OCI-M2 (cell line): ENCODE measurements around the gene ZNF646.

ENCODE experiments used
- DNase-seq: peaks from one replicate; lab custom pipeline; 2025; ENCODE audit not compliant: unreplicated experiment; lab: John Stamatoyannopoulos, UW

ZNF646 gene

GRCh38 chr16:31063495-31063842 is 10.8 kb upstream of the ZNF646 start:
- DNase-seq: no peak

DNA sequence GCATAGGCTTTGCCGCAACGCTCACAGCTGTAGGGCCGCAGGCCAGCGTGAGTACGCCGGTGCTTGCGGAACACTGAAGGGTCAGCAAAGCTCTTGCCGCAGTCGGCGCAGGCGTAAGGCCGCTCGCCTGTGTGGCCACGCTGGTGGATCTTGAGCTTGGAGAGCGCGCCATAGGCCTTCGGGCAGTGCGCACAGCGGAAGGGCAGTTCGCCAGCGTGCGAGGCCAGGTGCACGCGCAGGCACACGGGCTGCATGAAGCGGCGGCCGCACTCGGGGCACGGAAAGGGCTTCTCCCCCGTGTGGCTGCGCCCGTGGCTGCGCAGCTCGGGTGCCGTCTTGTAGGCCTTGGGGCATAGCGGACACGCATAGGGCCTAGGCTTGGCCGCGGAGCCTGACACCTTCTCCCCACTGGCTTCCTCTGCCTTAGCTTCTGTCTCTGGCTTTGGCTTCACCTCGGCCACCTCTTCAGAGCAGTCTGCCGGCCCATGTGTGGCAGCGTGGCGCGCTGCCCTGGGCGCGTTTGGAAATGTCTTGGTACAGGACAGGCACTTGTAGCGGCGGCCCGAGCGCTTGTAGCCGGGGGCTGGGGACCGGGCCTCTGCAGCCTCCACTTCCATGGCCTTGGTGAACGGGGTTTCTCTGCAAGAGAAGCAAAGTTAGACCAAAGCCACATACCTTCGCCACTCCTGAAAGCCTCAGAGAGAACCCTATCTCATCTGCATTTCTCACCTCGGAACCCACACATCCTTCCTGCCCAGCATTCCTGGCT is 10.2 kb upstream of the ZNF646 start:
- DNase-seq: no peak

- DNase-seq: no peak
Observed at GRCh38 chr16:31064882-31065461, 9.2 kb upstream of the ZNF646 start.

DNA sequence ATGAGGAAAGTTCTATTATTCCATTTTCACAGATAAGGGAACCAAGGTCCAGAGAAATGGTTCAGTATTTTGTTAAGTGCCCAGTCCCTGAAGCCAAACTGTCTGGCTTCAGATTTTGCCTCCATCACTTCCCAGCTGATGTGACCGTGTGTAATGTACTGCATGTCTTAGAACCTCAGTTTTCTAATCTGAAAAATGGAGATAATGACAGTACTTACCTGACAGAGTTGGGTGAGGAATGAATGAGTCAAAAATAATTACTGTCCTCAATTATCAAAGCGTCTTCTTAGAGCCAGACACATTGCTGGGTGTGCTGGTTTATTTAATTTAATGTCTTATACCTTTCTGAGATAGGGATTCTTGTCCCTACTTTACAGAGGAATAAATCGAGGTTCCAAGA is 6.9 kb upstream of the ZNF646 start:
- DNase-seq: no peak

DNA sequence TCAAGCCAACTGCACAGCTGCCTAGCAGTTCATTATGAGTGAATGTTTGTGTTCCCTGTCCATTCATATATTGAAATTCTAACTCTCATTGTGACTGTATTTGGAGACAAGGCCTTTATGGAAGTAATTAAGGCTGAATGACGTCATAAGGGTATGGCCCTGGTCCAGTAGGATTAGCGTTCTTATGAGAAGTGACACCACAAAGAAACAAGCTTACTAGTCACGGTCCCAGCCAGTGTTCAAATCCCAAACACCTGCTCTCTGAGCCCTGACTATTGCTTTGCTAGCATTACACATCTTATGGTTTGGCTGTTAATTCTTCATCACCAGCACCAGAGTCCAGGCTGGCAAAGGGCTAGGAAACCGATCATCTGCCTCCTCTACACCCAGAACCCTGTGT is 2.4 kb upstream of the ZNF646 start:
- DNase-seq: no peak

DNA sequence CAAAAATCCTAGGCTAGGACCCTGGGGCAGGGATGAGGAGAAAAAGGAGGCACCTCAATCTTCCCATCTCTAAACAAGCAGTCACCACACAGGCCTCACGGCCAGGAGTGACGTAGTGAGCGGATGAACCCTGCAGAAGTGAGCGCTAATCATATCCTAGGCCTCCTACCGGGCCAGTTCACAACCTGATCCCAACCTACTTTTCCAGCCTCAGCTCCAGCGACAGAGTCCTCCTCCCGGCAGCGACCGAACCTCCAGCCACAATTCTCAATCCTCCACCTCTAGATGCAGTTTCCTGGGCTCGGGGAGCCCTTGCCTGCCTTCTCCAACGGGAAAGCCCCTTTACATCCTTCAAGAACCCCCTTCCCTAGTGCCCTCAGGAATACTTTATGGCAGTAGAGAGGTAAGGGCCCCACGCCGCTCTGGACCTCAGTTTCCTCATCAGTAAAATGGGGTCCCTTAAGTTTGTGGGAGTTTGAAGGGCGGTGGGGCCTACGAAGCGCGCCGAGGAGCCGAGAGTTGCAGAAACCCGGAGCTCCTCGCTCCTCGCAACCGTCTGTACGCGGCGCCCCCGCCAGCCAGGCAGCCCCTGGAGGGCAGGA is 1.6 kb upstream of the ZNF646 start:
- DNase-seq: no peak

DNA sequence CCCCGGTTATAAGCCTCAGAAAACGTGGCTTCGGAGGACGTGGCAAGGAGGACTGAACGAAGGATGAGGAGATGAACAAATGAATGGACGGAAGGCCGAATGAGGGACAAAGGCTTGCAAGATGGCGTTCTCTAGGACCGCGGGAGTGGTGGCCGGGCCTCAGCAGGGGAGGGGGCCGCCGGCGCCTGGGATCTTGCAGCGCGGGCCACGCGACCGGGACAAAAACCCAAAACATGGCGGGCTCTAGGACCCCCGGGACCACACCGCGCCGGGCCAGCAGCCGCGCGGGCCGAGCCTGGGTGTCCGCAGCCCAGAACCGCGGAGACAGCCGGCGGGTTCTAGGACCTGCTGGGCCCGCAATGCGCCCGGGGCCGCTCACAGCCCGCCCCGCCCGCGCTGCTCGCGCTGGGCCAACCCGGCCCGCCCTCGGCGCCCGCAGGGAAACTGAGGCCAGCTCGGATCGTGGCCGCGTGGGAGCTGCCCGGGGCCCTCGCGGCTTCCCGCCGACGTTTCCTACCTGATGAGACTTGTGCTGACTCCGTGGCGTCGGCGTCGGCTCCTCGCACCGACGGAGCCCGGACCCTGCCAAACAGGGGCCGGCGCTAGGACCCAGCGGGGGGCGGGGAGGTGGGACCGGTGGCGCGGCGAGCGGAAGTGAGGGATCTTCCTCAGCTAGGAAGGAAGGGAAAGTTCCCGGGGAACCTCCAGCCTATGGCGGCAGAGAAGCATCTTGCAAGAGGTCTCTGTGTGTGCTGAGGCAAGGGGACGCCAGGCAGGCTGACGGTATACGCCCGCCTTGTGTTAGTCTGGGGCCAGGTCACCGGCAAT is 866 bp upstream of the ZNF646 start:
- DNase-seq: peak; percentile 75

- DNase-seq: no peak
Observed at GRCh38 chr16:31074814-31075183, 577 bp downstream of the ZNF646 start.

- no peak for DNase-seq
Observed at GRCh38 chr16:31076319-31076718, 2.1 kb downstream of the ZNF646 start.

DNA sequence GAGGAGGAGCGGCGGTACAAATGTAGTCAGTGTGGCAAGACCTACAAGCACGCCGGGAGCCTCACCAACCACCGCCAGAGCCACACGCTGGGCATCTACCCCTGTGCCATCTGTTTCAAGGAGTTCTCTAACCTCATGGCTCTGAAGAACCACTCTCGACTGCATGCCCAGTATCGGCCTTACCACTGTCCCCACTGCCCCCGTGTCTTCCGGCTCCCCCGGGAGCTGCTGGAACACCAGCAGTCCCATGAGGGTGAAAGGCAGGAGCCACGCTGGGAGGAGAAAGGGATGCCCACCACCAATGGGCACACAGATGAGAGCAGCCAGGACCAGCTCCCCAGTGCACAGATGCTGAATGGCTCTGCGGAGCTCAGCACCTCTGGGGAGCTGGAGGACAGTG is 2.8 kb downstream of the ZNF646 start:
- DNase-seq: no peak

DNA sequence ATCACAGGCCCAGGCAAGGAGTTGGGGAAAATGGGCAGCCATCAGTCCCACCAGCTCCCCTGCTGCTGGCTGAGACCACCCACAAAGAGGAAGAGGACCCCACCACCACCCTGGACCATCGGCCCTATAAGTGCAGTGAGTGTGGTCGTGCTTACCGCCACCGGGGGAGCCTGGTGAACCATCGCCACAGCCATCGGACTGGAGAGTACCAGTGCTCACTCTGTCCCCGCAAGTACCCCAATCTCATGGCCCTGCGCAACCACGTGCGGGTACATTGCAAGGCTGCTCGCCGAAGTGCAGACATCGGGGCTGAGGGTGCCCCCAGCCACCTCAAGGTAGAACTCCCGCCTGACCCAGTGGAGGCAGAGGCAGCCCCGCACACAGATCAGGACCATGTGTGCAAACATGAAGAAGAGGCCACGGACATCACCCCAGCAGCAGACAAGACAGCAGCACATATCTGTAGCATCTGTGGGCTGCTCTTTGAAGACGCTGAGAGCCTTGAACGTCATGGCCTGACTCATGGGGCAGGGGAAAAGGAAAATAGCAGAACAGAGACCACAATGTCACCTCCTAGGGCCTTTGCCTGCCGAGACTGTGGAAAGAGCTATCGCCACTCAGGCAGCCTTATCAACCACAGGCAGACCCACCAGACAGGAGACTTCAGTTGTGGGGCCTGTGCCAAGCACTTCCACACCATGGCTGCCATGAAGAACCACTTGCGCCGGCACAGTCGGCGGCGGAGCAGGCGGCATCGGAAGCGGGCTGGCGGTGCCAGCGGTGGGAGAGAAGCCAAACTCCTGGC is 3.6 kb downstream of the ZNF646 start:
- no peak for DNase-seq

DNA sequence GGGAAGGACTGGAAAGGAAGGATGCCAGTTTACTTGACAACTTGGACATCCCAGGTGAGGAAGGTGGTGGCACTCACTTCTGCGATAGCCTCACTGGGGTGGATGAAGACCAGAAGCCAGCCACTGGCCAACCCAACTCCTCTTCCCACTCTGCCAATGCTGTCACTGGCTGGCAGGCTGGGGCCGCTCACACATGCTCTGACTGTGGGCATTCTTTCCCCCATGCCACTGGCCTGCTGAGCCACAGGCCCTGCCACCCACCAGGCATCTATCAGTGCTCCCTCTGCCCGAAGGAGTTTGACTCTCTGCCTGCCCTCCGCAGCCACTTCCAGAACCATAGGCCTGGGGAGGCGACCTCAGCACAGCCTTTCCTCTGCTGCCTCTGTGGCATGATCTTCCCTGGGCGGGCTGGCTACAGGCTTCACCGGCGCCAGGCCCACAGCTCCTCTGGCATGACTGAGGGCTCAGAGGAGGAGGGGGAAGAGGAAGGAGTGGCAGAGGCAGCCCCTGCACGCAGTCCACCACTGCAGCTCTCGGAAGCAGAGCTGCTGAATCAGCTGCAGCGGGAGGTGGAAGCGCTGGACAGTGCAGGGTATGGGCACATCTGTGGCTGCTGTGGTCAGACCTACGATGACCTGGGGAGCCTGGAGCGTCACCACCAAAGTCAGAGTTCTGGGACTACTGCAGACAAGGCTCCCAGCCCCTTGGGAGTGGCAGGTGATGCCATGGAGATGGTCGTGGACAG is 4.5 kb downstream of the ZNF646 start:
- DNase-seq: no peak

DNA sequence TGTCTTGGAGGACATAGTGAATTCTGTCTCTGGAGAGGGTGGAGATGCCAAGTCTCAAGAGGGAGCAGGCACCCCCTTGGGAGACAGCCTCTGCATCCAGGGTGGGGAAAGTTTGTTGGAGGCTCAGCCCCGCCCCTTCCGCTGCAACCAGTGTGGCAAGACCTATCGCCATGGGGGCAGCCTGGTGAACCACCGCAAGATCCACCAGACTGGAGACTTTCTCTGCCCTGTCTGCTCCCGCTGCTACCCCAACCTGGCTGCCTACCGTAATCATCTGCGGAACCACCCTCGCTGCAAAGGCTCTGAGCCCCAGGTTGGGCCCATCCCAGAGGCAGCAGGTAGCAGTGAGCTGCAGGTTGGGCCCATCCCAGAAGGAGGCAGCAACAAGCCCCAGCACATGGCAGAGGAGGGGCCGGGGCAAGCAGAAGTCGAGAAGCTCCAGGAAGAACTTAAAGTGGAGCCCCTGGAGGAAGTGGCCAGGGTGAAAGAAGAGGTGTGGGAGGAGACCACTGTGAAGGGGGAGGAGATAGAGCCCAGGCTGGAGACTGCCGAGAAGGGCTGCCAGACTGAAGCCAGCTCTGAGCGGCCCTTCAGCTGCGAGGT is 5.2 kb downstream of the ZNF646 start:
- no peak for DNase-seq

DNA sequence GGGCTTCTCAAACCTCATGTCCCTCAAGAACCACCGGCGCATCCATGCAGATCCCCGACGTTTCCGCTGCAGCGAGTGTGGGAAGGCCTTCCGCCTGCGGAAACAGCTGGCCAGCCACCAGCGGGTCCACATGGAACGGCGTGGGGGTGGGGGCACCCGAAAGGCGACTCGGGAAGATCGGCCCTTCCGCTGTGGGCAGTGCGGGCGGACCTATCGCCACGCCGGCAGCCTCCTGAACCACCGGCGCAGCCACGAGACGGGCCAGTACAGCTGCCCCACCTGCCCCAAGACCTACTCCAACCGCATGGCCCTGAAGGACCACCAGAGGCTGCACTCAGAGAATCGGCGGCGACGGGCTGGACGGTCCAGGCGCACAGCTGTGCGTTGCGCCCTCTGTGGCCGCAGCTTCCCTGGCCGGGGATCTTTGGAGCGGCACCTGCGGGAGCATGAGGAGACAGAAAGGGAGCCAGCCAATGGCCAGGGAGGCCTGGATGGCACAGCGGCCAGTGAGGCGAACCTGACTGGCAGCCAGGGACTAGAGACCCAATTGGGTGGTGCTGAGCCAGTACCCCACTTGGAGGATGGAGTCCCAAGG is 5.9 kb downstream of the ZNF646 start:
- no peak for DNase-seq

- DNase-seq: no peak
Observed at GRCh38 chr16:31080756-31081419, 6.7 kb downstream of the ZNF646 start.

DNA sequence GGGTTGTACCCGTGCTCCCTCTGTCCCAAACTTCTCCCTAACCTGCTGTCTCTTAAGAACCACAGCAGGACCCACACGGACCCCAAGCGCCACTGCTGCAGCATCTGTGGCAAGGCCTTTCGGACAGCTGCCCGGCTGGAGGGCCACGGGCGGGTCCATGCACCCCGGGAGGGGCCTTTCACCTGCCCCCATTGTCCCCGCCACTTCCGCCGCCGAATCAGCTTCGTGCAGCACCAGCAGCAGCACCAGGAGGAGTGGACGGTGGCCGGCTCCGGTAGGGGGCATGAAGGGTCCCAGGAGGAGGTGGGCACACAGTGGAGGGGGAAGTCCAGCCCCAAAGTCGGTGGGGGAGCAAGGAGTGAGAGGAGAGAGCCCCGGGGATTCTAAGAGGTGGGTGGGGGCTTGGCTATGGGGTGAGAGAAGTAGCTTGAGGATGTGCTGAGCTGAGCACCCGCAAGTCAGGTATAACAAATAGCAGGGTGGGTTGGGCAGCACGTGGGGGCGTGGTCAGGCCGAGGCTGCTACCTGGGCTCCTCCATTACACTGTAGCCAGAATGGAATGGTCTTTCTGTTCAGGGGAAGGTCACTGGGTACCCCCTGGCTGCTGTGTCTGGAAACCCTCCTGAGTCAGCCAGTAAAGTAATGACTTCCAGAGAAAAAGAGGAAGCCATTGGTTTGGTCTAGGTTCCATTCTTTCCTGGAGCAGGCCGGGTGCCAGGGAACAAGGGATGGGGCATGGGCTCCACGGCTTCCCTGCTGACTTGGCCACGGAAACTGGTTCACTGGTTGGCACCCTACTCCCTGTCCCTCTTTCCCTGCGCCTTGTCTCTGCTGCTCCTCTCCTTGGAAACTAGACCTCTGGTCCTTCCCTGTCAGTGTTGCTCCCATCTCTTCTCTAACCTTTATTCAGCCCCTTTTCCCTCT is 7.5 kb downstream of the ZNF646 start:
- DNase-seq: no peak

DNA sequence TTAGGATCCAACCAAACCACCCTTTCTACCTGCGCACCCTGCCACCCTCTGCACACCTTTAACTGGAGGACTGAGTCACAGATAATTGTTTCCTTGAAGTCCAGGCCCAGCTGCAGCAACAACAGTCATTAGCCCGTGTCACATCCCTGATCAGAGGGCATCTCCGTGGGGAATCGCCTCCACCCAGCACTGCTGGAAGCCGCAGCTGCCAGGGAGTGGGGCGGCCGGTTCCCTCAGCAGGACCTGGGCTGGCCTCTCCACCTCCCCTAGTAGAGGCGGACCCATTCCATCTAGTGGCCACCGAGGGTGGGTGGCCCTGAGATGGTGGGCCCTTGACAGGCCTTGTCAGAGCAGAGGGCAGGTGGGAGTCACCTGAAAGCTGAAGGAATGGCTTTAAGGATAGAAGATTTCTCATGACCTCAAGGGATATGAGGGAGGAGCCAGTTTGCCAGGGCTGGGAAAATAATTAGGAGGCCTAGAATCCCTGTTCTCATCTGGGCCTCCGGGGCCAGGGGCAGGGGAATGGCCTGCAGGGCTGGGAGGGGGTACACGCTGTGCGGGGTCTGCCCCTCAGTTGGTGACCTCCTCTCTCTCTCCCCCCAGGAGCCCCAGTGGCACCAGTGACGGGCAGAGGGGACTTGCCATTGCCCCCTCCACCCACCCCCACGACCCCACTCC is 8.3 kb downstream of the ZNF646 start:
- DNase-seq: no peak
